ENCODE data around the gene SPA17.

Gene SPA17

DNA sequence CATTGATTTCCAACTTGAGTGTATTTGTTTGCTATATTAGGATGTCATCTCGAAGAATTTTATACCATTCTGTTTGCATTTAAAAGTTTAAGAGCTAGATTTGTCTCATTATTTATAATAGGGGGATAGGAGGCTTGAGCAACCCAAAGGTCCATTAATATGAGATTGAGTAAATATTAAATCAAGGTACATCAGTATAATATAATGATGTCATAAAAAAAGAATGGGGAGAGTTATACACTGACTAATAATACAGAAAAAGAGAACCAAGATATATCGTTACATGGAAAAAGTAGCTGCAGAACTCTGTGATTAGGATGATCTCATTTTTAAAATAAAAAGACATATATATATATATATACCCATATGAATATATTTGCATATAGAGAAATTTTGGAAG lies 19.4 kb downstream of the SPA17 start:
- H3K27ac ChIP-seq = no peak overlapping the region
- no peak for TF ChIP-seq CTCF (IDR thresholded peaks at IDR 0.05)
- H3K4me3 ChIP-seq = no peak overlapping the region
- no peak for DNase-seq (ENCODE audit: low spot score)

- DNase-seq (ENCODE audit: low spot score) = no peak
- no peak for TF ChIP-seq CTCF (IDR thresholded peaks at IDR 0.05)
- Histone ChIP-seq H3K4me3 (no peak overlapping the region), H3K27ac (no peak overlapping the region)
These were observed 25.8 kb downstream of the SPA17 start for GRCh38 chr11:124699547-124699946.

GRCh38 chr11:124700028-124700427 lies 26.3 kb downstream of the SPA17 start:
- no peak for DNase-seq (ENCODE audit: low spot score)
- Histone ChIP-seq H3K27ac (no peak overlapping the region), H3K4me3 (no peak overlapping the region)
- TF ChIP-seq CTCF (IDR thresholded peaks at IDR 0.05) = no peak

- no peak for DNase-seq (ENCODE audit: low spot score)
- H3K27ac ChIP-seq = no peak overlapping the region
- no peak overlapping the region for H3K4me3 ChIP-seq
- TF ChIP-seq CTCF (IDR thresholded peaks at IDR 0.05) = no peak
These were observed 34.1 kb downstream of the SPA17 start for GRCh38 chr11:124707829-124708228.

DNA sequence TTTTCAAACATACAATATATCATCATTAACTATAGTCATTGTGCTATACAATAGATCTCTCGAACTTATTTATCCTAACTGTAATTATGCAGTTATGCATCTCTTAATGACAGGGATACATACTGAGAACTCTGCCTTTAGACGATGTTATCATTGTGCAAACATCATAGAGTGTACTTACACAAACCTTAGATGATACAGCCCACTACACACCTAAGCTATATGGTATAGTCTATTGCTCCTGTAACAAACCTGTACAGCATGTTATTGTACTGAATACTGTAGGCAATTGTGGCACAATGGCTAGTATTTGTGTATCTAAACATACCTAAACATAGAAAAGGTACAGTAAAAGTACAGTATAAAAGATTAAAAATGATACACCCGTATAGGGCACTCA lies 38.7 kb downstream of the SPA17 start:
- no peak overlapping the region for H3K4me3 ChIP-seq
- no peak for TF ChIP-seq CTCF (IDR thresholded peaks at IDR 0.05)
- H3K27ac ChIP-seq = no peak overlapping the region
- DNase-seq (ENCODE audit: low spot score) = no peak

- no peak overlapping the region for H3K4me3 ChIP-seq
- no peak for DNase-seq (ENCODE audit: low spot score)
- no peak for TF ChIP-seq CTCF (IDR thresholded peaks at IDR 0.05)
- H3K27ac ChIP-seq = no peak overlapping the region
These were observed 42.9 kb downstream of the SPA17 start for GRCh38 chr11:124716591-124716990.

DNA sequence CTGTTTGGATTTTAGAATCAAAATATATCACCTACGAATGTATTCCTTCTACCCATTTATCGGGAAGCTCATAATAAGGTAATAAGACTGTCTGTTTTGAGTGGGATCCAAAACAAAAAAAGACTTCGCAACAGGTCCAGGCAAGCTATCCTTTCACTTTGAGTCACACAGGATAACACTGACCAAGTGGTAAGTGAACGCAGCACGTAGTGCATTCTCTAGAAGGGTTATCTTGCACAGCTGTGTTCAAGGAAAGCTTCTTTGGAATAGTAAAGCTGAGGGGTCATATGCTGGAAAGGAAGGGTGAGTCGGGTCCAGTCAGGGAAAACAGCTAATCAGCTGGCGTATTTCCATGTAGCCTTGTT lies 43.7 kb downstream of the SPA17 start:
- no peak for DNase-seq (ENCODE audit: low spot score)
- TF ChIP-seq CTCF (IDR thresholded peaks at IDR 0.05) = no peak
- Histone ChIP-seq H3K27ac (peak overlapping the region; percentile 65 to 81), H3K4me3 (peak overlapping the region; percentile 71)

Measured in coronary artery (tissue), 2 donors.